HepG2 (cell line): ENCODE results near the gene CSNK1D. TPM values are rescaled to one million over a fixed set of nuclear protein-coding genes. Genes with fewer than 3 reads are reported as not detected.

ENCODE experiments used
- BCL6 ChIP-seq: IDR thresholded peaks from 2 replicates; pipeline ENCODE4 v1.6.1; 2016; ENCODE audit warnings: missing genetic modification reagents, missing compliant biosample characterization
- CREB3 ChIP-seq: sonication (generic); formaldehyde crosslinking; IDR thresholded peaks from 2 replicates; pipeline ENCODE4 v1.5.0; 2020; ENCODE audit warnings: missing genetic modification reagents
- DBP ChIP-seq: sonication (generic); formaldehyde crosslinking; IDR thresholded peaks from 2 replicates; pipeline ENCODE4 v1.4.0; 2020; ENCODE audit warnings: missing genetic modification reagents; ENCODE audit errors: not compliant biosample characterization
- FOXO1 ChIP-seq: sonication (generic); formaldehyde crosslinking; IDR thresholded peaks from 2 replicates; pipeline ENCODE4 v1.4.0; 2020; ENCODE audit warnings: missing genetic modification reagents
- HOXA3 ChIP-seq: sonication (generic); formaldehyde crosslinking; IDR thresholded peaks from 2 replicates; pipeline ENCODE4 v1.5.0; 2020; ENCODE audit warnings: missing genetic modification reagents
- JARID2 ChIP-seq: sonication (generic); formaldehyde crosslinking; IDR thresholded peaks from 2 replicates; pipeline ENCODE4 v1.8.1; 2023; ENCODE audit warnings: missing genetic modification reagents, inconsistent platforms; ENCODE audit not compliant: insufficient replicate concordance
- KDM2A ChIP-seq: sonication (generic); formaldehyde crosslinking; IDR thresholded peaks from 2 replicates; pipeline ENCODE4 v1.4.0; 2020; ENCODE audit warnings: low read depth, missing genetic modification reagents, borderline replicate concordance
- MLXIP ChIP-seq: sonication (generic); formaldehyde crosslinking; IDR thresholded peaks from 2 replicates; pipeline ENCODE4 v1.9.0; 2021; ENCODE audit warnings: missing genetic modification reagents, borderline replicate concordance
- ONECUT2 ChIP-seq: sonication (generic); formaldehyde crosslinking; IDR thresholded peaks from 2 replicates; pipeline ENCODE4 v1.4.0; 2020; ENCODE audit warnings: missing genetic modification reagents
- RBM39 ChIP-seq: fragments of 200-400 bp; formaldehyde crosslinking; IDR thresholded peaks from one replicate; pipeline ENCODE4 v1.6.1; 2018; ENCODE audit warnings: antibody characterized with exemption, mild to moderate bottlenecking, low read depth, low read length; ENCODE audit not compliant: poor library complexity, severe bottlenecking
- RCOR2 ChIP-seq: IDR thresholded peaks from 2 replicates; pipeline ENCODE4 v1.6.1; 2016; ENCODE audit warnings: missing biosample characterization, missing genetic modification reagents
- SAP130 ChIP-seq: IDR thresholded peaks from 2 replicates; pipeline ENCODE4 v1.6.1; 2016; ENCODE audit warnings: low read depth
- TEF ChIP-seq: sonication (generic); formaldehyde crosslinking; IDR thresholded peaks from 2 replicates; pipeline ENCODE4 v1.5.0; 2020; ENCODE audit warnings: missing genetic modification reagents
- U2AF1 ChIP-seq: fragments of 200-400 bp; formaldehyde crosslinking; optimal IDR thresholded peaks from 2 replicates; pipeline ENCODE3; 2017; ENCODE audit warnings: mild to moderate bottlenecking, low read depth, low read length
- ZBTB7B ChIP-seq: sonication (generic); formaldehyde crosslinking; IDR thresholded peaks from 2 replicates; pipeline ENCODE4 v1.4.0; 2020; ENCODE audit warnings: missing genetic modification reagents
- ZFYVE20 ChIP-seq: sonication (generic); formaldehyde crosslinking; IDR thresholded peaks from 2 replicates; pipeline ENCODE4 v1.8.0; 2023; ENCODE audit warnings: low read depth, mild to moderate bottlenecking, moderate library complexity, missing genetic modification reagents, borderline replicate concordance
- ZNF280B ChIP-seq: sonication (generic); formaldehyde crosslinking; IDR thresholded peaks from 2 replicates; pipeline ENCODE4 v1.5.0; 2020; ENCODE audit warnings: missing genetic modification reagents, mild to moderate bottlenecking, borderline replicate concordance
- ZNF446 ChIP-seq: sonication (generic); formaldehyde crosslinking; IDR thresholded peaks from 2 replicates; pipeline ENCODE4 v1.5.0; 2020; ENCODE audit warnings: mild to moderate bottlenecking, missing genetic modification reagents
- polyA plus RNA-seq, 8 experiments: library from polyadenylated mRNA; depleted of rRNA in 3 of 8; stranded (reverse) in 7 of 8; unstranded in 1 of 8; fragments of >200 nt; fragmentation: Illumina TruSeq in 4 of 8; extraction: Trizol in 4 of 8; gene quantifications; 2 replicates each; pipeline versions ENCODE4 v1.2.1 to v1.2.3, GENCODE V29; 2011 to 2016; ENCODE audit warnings: low read depth in 4 of 8, missing spikeins in 1 of 8, mixed read lengths in 1 of 8; ENCODE audit not compliant: insufficient read depth in 1 of 8
- total RNA-seq, 5 experiments: library from RNA; depleted of rRNA; stranded (reverse); fragments of >200 nt; fragmentation: Illumina TruSeq; extraction: Trizol; gene quantifications; 2 replicates each; pipeline ENCODE4 v1.2.3, GENCODE V29; 2016; ENCODE audit warnings: low read depth in 1 of 5
- TF ChIP-seq, protein P1 (sequence below): sonication (generic); formaldehyde crosslinking; IDR thresholded peaks from 2 replicates; pipeline ENCODE4 v1.5.0; 2020; ENCODE audit warnings: mild to moderate bottlenecking, missing genetic modification reagents

The CSNK1D gene
- total and polyA plus RNA-seq, 2 of the 13 experiments (the other 11 are each of a cell fraction or from before 2014, with no cell fraction given), result 31.5 to 128 TPM

DNA sequence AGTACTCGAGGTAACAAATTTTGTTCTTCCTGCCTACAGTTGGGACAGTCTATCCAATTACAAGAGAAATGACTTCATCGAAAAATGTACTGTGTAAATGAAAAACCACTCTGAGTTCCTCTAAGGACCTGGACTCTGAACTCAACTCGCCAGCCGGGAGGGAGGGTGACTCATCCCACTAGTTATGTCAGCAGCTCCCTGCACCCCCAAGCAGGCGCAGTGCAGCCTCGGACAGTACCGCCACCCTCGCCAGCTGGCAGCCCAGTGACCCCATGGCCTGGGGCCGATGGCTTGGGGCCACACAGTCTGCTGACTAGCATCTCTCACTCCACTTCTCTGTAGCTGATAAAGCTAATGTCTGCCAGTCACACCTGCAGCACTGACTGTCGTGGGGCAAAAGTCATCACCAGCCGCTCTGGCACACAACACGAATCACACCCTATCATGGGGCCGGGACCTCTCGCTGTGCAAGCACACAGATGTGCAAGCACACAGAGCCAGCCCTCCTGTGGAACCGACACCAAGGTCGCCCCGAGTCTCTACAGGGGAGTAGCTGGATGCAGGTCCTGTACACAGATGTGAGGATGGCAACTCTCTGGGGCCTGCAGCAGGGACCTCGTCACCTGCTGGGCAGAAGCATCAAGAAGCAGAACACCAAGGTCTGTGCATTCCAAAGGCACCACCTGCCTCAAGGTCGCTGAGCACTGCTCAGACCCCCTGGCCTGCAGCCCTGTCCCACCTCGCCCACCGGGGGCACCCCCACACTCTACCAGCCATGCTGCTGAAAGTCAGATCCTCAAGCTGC lies 5.7 kb downstream of the CSNK1D start (continued):
- TF ChIP-seq CREB3 (CRISPR knock-in tag), result peak; percentile 80; the same call in 1 of the 2 replicates
- peak; percentile 85 for TF ChIP-seq RCOR2 (CRISPR knock-in tag)
- 0 out of 2 replicates have a peak, but pooled peaks have one; percentile 70 for TF ChIP-seq ZFYVE20 (CRISPR knock-in tag)
- peak; percentile 96 for TF ChIP-seq HOXA3 (CRISPR knock-in tag)
- TF ChIP-seq DBP (CRISPR knock-in tag), result peak; percentile 97
- TF ChIP-seq TEF (CRISPR knock-in tag), result no peak; the same call in 1 of the 2 replicates
- peak; percentile 68; the same call in 1 of the 2 replicates for TF ChIP-seq ZNF280B (CRISPR knock-in tag)
- 0 out of 2 replicates have a peak, but pooled peaks have one; percentile 36 for TF ChIP-seq MLXIP (CRISPR knock-in tag)
- TF ChIP-seq FOXO1 (CRISPR knock-in tag), result peak; percentile 86
- TF ChIP-seq KDM2A (CRISPR knock-in tag), result peak; percentile 94
- peak; percentile 94 for TF ChIP-seq BCL6 (CRISPR knock-in tag)
- TF ChIP-seq, protein P1, sequence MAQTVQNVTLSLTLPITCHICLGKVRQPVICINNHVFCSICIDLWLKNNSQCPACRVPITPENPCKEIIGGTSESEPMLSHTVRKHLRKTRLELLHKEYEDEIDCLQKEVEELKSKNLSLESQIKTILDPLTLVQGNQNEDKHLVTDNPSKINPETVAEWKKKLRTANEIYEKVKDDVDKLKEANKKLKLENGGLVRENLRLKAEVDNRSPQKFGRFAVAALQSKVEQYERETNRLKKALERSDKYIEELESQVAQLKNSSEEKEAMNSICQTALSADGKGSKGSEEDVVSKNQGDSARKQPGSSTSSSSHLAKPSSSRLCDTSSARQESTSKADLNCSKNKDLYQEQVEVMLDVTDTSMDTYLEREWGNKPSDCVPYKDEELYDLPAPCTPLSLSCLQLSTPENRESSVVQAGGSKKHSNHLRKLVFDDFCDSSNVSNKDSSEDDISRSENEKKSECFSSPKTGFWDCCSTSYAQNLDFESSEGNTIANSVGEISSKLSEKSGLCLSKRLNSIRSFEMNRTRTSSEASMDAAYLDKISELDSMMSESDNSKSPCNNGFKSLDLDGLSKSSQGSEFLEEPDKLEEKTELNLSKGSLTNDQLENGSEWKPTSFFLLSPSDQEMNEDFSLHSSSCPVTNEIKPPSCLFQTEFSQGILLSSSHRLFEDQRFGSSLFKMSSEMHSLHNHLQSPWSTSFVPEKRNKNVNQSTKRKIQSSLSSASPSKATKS (CRISPR knock-in tag), result 0 out of 2 replicates have a peak, but pooled peaks have one; percentile 20
- peak; percentile 100 for TF ChIP-seq SAP130 (CRISPR knock-in tag)
- TF ChIP-seq U2AF1, result no peak
- peak; percentile 37 for TF ChIP-seq JARID2 (CRISPR knock-in tag)
- TF ChIP-seq ZNF446, result no peak
- TF ChIP-seq ZBTB7B, result peak; percentile 93
- peak; percentile 94 for TF ChIP-seq RBM39
- 0 out of 2 replicates have a peak, but pooled peaks have one; percentile 42 for TF ChIP-seq ONECUT2
